ENCODE measurements around the gene TRIO. TPM values are rescaled to one million over a fixed set of nuclear protein-coding genes. Genes with fewer than 3 reads are reported as not detected.

TRIO gene
- total RNA-seq, 1 donor from 2014 or later: 71.6 TPM

DNA sequence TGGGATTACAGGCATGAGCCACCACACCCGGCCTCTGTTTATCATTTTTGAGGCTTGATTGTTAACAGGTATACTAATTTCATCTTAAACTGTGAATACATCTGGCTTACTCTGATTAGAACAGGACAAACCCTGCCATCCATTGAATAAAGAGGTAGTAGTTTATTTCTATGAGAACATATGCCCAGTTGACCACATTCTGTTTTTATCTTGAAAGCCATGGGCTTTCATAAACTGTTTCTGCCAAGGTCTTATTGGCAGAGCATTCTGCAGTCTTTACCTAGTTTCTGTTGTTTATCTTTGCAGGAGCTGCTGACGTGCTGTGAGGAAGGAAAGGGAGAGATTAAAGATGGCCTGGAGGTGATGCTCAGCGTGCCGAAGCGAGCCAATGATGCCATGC lies 253.6 kb downstream of the TRIO start:
- H3K36me3 ChIP-seq (ENCODE audit: control insufficient read depth, insufficient read depth, low read length): peaks cover 14% of the 10 kb centered on the region
- H3K27me3 ChIP-seq (ENCODE audit: control insufficient read depth, insufficient read depth, low read length): no peaks in the 10 kb centered on the region
- TF ChIP-seq, protein P1, sequence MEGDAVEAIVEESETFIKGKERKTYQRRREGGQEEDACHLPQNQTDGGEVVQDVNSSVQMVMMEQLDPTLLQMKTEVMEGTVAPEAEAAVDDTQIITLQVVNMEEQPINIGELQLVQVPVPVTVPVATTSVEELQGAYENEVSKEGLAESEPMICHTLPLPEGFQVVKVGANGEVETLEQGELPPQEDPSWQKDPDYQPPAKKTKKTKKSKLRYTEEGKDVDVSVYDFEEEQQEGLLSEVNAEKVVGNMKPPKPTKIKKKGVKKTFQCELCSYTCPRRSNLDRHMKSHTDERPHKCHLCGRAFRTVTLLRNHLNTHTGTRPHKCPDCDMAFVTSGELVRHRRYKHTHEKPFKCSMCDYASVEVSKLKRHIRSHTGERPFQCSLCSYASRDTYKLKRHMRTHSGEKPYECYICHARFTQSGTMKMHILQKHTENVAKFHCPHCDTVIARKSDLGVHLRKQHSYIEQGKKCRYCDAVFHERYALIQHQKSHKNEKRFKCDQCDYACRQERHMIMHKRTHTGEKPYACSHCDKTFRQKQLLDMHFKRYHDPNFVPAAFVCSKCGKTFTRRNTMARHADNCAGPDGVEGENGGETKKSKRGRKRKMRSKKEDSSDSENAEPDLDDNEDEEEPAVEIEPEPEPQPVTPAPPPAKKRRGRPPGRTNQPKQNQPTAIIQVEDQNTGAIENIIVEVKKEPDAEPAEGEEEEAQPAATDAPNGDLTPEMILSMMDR (IDR thresholded peaks at IDR 0.05; ENCODE audit: insufficient read depth, low read length, severe bottlenecking): no peak
- DNase-seq (ENCODE audit: low read depth) (no peak), FAIRE-seq (no peak)
- H3K4me3 ChIP-seq (ENCODE audit: low read depth, low read length): no peak overlapping the region

DNA sequence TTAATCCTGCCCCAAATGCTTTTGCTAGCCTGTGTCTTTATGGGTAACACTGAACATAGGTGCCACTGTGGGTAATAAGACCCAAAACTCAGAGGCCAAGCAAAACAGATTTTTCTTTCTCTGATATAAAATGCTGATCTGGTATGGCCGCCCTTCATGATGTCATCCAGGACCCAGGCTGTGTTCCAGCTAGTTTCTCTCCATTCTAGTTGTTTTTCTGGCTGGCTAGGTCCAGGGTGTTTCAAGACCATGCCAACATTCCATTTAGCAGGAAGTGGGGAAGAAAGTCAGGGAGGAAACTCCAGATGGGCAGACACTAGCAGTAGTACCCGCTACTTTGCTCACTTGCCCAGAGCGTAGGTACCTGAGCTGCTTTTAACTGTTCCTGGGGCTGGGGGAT lies 254.6 kb downstream of the TRIO start:
- H3K36me3 ChIP-seq (ENCODE audit: control insufficient read depth, insufficient read depth, low read length): peaks cover 15% of the 10 kb centered on the region
- DNase-seq (ENCODE audit: low read depth) (peak; percentile 61), FAIRE-seq (no peak)
- H3K4me3 ChIP-seq (ENCODE audit: low read depth, low read length): no peak overlapping the region
- no peaks in the 10 kb centered on the region for H3K27me3 ChIP-seq (ENCODE audit: control insufficient read depth, insufficient read depth, low read length)
- TF ChIP-seq, protein P1 (IDR thresholded peaks at IDR 0.05; ENCODE audit: insufficient read depth, low read length, severe bottlenecking): no peak

DNA sequence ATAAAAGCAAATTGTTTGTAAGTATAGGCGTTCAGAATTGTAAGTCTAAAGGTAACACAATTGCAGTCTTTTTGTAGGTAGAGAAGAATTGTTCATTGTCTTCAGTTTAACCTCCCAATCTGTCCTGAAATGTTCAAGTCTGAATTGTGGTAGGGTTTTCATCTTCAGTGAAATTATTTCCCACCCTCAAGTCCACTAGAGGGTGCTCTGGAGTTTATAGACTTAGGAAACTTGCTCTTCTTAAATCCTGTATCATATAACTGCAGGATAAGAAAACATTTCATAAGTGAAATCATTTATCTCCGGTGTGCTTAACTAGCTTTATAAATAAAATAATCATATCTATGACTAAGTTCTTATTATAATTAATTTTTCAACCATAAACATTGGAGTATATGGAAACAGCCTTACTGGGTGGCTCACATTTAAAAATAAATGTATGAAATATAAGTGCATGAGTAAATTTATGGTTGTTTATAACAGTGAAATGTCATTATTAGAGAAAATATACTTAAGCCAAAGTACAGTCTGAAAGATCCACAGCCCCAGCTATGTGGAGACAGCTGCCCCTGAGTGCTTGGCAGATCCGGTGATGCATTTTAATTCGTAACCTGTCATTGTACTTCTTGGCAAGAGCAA lies 256.0 kb downstream of the TRIO start:
- TF ChIP-seq, protein P1 (IDR thresholded peaks at IDR 0.05; ENCODE audit: insufficient read depth, low read length, severe bottlenecking): peak; percentile 52
- peak; percentile 57 for DNase-seq (ENCODE audit: low read depth)
- no peak for FAIRE-seq
- Histone ChIP-seq H3K4me3 (ENCODE audit: low read depth, low read length) (no peak overlapping the region), H3K36me3 (ENCODE audit: control insufficient read depth, insufficient read depth, low read length) (peaks cover 14% of the 10 kb centered on the region), H3K27me3 (ENCODE audit: control insufficient read depth, insufficient read depth, low read length) (no peaks in the 10 kb centered on the region)

DNA sequence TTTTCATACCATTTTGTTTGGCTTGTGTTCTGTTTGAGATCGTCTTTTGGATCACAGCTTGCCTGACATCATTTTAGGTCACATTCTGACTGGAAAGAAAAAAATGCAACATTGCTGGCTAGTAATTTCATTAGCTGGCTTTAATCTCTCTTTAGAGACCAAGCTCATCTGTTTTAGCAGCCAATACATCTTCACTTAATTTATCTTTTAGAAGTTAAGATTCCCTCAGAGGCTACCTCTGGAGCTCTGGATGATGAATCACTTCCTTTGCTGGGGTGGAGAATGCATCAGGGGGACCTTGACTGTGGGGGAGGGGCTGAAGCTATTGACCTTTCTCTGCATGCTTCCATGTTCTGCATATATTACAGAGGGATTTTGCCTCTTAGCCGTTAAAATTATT lies 256.9 kb downstream of the TRIO start:
- TF ChIP-seq, protein P1 (IDR thresholded peaks at IDR 0.05; ENCODE audit: insufficient read depth, low read length, severe bottlenecking): no peak
- DNase-seq (ENCODE audit: low read depth) (peak; percentile 35), FAIRE-seq (no peak)

DNA sequence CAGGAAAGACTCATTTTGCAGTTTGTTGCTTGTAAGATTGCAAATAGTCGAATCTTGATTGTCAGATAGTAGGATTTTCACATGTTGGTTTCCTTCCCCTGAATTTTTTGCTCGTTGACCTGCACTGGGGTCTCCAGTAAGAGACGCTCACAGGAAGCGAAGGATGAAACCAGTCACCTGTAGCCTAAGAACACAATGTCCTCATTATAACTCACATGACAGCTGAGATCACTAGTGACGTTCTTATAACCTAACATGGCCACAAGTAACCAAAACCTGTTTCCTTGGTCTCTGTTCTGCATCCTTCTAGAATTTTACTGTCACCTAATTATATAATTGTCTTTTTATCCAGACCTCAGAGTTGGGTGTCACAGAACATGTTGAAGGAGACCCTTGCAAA lies 257.5 kb downstream of the TRIO start:
- no peaks in the 10 kb centered on the region for H3K27me3 ChIP-seq (ENCODE audit: control insufficient read depth, insufficient read depth, low read length)
- peaks cover 9% of the 10 kb centered on the region for H3K36me3 ChIP-seq (ENCODE audit: control insufficient read depth, insufficient read depth, low read length)
- TF ChIP-seq, protein P1 (IDR thresholded peaks at IDR 0.05; ENCODE audit: insufficient read depth, low read length, severe bottlenecking): no peak
- no peak overlapping the region for H3K4me3 ChIP-seq (ENCODE audit: low read depth, low read length)
- FAIRE-seq (no peak), DNase-seq (ENCODE audit: low read depth) (no peak)

More for the DNA sequence above, 256.9 kb downstream of the TRIO start:
- H3K4me3 ChIP-seq (ENCODE audit: low read depth, low read length): no peak overlapping the region
- H3K27me3 ChIP-seq (ENCODE audit: control insufficient read depth, insufficient read depth, low read length): no peaks in the 10 kb centered on the region
- peaks cover 11% of the 10 kb centered on the region for H3K36me3 ChIP-seq (ENCODE audit: control insufficient read depth, insufficient read depth, low read length)

DNA sequence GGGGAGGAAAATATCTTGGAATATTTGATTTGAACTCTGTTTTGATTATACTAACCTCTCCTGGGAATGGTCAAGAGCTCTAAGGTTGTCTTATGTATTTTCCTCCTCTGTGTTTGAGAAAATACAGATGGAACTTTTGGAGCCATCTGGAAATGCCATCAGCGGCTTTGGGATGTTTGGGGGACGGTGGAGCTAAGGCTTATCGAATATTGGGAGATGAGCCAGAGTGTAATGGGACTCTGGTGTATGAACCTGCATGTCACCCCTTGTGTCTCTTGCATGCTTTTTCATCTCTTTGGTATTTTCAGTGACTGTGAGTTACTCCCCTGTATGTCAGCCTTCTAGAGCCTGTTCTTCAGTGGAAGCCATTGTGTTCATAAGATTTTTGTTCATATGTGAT lies 258.5 kb downstream of the TRIO start:
- TF ChIP-seq, protein P1 (IDR thresholded peaks at IDR 0.05; ENCODE audit: insufficient read depth, low read length, severe bottlenecking): no peak
- Histone ChIP-seq H3K27me3 (ENCODE audit: control insufficient read depth, insufficient read depth, low read length) (no peaks in the 10 kb centered on the region), H3K4me3 (ENCODE audit: low read depth, low read length) (no peak overlapping the region), H3K36me3 (ENCODE audit: control insufficient read depth, insufficient read depth, low read length) (peaks cover 8% of the 10 kb centered on the region)
- FAIRE-seq: no peak
- DNase-seq (ENCODE audit: low read depth): no peak
